Measurements from ENCODE around the gene DKK3.

DKK3 gene

DNA sequence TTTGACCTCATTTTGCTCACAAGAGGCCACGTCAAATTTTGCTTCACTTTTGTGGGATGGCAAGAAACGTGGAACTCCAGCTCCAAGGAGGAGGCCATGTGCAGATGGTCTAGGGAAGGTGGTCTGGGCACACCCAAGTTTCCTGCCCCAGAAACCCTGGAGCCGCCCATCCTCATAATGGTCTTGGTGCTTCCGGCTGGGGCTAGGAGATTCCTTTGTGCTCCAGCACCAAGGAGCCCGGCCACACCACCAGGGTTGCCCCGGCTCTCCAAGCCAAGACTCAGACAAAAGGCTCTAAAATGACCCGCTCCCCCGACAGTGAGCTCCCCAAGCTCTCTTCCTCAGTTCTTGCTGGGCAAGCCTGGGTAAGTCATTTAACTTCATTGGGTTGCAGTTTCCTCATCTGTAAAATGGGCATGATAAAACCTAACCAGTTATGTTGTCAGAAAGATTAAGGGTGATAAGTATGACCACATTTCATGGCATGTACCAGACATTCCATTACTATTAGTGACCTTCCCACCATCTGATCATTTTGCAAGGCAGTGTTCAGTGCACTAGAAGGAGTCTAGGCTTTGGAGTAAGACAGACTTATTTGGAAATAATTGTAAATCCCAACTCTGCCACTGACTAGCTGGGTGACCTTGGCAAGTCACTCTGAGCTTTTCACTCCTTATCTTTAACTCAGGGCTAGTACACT lies 23.3 kb downstream of the DKK3 start:
- DNase-seq (ENCODE audit: low spot score): no peak
- in situ Hi-C loops (cut with MboI; ENCODE audit: low pct_unique_long_range_greater_than_20kb, low sequenced_read_pairs, unreplicated experiment): no loop called here
- TF ChIP-seq, protein P1, sequence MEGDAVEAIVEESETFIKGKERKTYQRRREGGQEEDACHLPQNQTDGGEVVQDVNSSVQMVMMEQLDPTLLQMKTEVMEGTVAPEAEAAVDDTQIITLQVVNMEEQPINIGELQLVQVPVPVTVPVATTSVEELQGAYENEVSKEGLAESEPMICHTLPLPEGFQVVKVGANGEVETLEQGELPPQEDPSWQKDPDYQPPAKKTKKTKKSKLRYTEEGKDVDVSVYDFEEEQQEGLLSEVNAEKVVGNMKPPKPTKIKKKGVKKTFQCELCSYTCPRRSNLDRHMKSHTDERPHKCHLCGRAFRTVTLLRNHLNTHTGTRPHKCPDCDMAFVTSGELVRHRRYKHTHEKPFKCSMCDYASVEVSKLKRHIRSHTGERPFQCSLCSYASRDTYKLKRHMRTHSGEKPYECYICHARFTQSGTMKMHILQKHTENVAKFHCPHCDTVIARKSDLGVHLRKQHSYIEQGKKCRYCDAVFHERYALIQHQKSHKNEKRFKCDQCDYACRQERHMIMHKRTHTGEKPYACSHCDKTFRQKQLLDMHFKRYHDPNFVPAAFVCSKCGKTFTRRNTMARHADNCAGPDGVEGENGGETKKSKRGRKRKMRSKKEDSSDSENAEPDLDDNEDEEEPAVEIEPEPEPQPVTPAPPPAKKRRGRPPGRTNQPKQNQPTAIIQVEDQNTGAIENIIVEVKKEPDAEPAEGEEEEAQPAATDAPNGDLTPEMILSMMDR (IDR thresholded peaks at IDR 0.05; ENCODE audit: extremely low read depth, insufficient read depth, missing control alignments): no peak

DNA sequence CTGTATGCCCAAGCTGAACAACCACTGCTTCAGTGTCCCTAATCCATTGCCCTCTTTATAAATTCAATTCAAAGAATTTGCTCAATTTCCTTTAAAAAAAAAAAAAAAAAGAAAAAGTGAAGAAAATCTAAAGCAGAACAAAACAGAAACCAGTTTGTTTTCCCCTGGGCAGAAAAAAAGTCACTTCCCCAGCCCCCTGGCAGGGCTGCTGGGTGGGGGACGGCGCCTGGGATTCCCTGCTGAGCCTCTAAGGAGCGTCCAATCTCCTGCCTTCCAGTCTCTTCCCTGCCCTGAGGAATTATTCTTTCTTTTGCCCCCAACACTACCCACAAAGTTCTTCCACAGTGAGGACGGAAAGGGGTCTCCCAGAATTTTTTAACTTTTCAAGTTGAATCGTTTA lies 23.9 kb downstream of the DKK3 start:
- TF ChIP-seq, protein P1 (IDR thresholded peaks at IDR 0.05; ENCODE audit: extremely low read depth, insufficient read depth, missing control alignments): no peak
- in situ Hi-C loops (cut with MboI; ENCODE audit: low pct_unique_long_range_greater_than_20kb, low sequenced_read_pairs, unreplicated experiment): no loop called here
- DNase-seq (ENCODE audit: low spot score): no peak

DNA sequence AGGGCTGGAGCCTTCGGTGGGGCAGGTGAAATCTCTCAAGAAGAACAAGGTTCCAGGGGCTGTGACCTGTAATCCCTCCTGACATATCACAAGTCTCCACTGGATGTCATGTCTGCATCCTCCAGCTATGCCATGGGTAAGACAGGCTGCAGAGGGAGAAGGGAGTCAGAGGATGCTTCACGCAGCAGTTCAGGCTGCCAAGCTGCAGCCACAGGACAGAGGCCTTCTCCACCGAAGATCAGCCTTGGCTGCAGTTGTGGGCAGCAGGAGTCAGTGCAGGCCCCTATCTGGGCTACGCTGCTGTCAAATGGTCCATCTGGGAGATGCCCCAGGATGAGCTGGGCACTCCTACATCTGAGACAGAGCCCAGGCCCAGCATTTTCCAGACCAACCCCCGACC lies 25.0 kb downstream of the DKK3 start:
- TF ChIP-seq, protein P1 (IDR thresholded peaks at IDR 0.05; ENCODE audit: extremely low read depth, insufficient read depth, missing control alignments): no peak
- in situ Hi-C loops (cut with MboI; ENCODE audit: low pct_unique_long_range_greater_than_20kb, low sequenced_read_pairs, unreplicated experiment): no loop called here
- DNase-seq (ENCODE audit: low spot score): no peak

DNA sequence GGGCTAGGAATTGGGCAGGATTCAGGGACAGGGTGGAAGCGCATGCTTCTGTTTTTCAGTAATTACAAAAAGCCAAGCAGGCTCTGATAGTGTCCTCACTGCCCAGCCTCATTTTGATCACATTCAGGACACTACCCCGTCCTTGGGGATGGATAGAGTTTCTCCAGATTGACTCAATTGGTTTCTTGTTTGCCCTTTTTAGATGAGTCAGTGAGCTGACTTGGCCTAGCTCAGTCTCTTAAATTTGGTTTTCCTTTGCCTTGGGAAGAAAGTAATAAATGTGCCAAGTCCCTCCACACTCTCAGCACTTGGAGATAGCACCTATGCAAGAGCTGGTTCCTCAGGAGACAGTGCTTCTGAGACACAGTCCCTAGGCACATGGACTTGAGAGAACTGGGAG lies 25.5 kb downstream of the DKK3 start:
- in situ Hi-C loops (cut with MboI; ENCODE audit: low pct_unique_long_range_greater_than_20kb, low sequenced_read_pairs, unreplicated experiment): no loop called here
- TF ChIP-seq, protein P1 (IDR thresholded peaks at IDR 0.05; ENCODE audit: extremely low read depth, insufficient read depth, missing control alignments): no peak
- DNase-seq (ENCODE audit: low spot score): no peak

DNA sequence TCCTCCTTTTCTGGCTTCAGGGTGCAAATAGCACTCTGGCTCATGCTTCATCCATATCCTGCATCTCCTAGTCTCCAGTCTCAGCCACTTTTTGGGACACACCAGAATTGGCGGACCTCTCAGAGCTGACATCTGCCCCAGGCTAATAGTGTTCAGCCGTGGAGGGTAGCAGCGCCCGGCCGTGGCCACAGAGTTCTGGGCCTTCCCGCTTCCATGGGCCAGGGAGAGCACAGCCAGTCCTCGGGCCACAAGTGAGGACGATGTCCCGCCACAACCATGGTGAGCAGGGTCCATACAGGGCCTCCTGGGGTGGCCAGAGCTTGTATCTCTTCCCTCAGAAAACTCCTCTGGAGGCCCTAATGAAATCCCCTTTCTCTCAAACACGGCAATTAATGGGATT lies 26.0 kb downstream of the DKK3 start:
- in situ Hi-C loops (cut with MboI; ENCODE audit: low pct_unique_long_range_greater_than_20kb, low sequenced_read_pairs, unreplicated experiment): no loop called here
- TF ChIP-seq, protein P1 (IDR thresholded peaks at IDR 0.05; ENCODE audit: extremely low read depth, insufficient read depth, missing control alignments): no peak
- no peak for DNase-seq (ENCODE audit: low spot score)

DNA sequence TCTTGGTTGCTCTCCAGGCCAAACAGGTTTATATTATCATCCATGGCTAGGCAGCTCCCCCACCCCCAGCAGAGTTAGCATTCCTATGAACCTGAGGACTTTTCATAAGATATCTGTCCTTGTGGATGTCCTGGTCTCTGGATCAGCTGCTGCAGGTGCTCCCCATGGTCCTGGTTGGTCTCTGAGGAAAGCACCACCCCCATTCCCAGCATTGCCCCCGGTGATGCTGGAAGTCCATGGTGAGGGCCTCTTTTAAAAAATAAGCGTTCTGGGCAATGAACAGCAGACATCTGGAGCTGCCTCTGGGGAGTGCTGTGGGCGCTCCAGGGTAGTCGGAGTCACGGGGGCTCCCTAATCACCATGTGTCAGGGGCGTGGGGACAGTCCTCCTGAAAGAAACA lies 26.6 kb downstream of the DKK3 start:
- TF ChIP-seq, protein P1 (IDR thresholded peaks at IDR 0.05; ENCODE audit: extremely low read depth, insufficient read depth, missing control alignments): no peak
- in situ Hi-C loops (cut with MboI; ENCODE audit: low pct_unique_long_range_greater_than_20kb, low sequenced_read_pairs, unreplicated experiment): no loop called here
- no peak for DNase-seq (ENCODE audit: low spot score)

All from GM13977 (cell line).